ENCODE results near the gene XPR1.

XPR1 gene

GRCh38 chr1:180916771-180917170 is 284.9 kb downstream of the XPR1 start:
- no peak for DNase-seq (ENCODE audit: low read depth in 2 of 2)

GRCh38 chr1:180917306-180918065 is 285.7 kb downstream of the XPR1 start:
- DNase-seq (ENCODE audit: low read depth in 2 of 2) = no peak

GRCh38 chr1:180918519-180918918 is 286.7 kb downstream of the XPR1 start:
- DNase-seq (ENCODE audit: low read depth in 2 of 2) = no peak

- no peak for DNase-seq (ENCODE audit: low read depth in 2 of 2)
These were observed 287.4 kb downstream of the XPR1 start for GRCh38 chr1:180919183-180919700.

GRCh38 chr1:180920193-180920592 is 288.4 kb downstream of the XPR1 start:
- no peak for DNase-seq (ENCODE audit: low read depth in 2 of 2)

GRCh38 chr1:180920702-180921101 is 288.9 kb downstream of the XPR1 start:
- DNase-seq (ENCODE audit: low read depth in 2 of 2) = no peak

GRCh38 chr1:180921386-180921785 is 289.6 kb downstream of the XPR1 start:
- no peak for DNase-seq (ENCODE audit: low read depth in 2 of 2)

- no peak for DNase-seq (ENCODE audit: low read depth in 2 of 2)
These were observed 290.2 kb downstream of the XPR1 start for GRCh38 chr1:180921891-180922630.

- no peak for DNase-seq (ENCODE audit: low read depth in 2 of 2)
These were observed 290.8 kb downstream of the XPR1 start for GRCh38 chr1:180922631-180923015.

GRCh38 chr1:180923021-180923841 is 291.4 kb downstream of the XPR1 start:
- DNase-seq (ENCODE audit: low read depth in 2 of 2) = no peak

- no peak for DNase-seq (ENCODE audit: low read depth in 2 of 2)
These were observed 292.1 kb downstream of the XPR1 start for GRCh38 chr1:180923887-180924286.

GRCh38 chr1:180924939-180925338 is 293.1 kb downstream of the XPR1 start:
- no peak for DNase-seq (ENCODE audit: low read depth in 2 of 2)

- no peak for DNase-seq (ENCODE audit: low read depth in 2 of 2)
These were observed 293.7 kb downstream of the XPR1 start for GRCh38 chr1:180925471-180926051.

- no peak for DNase-seq (ENCODE audit: low read depth in 2 of 2)
These were observed 294.6 kb downstream of the XPR1 start for GRCh38 chr1:180926164-180926981.

- DNase-seq (ENCODE audit: low read depth in 2 of 2) = no peak
These were observed 295.5 kb downstream of the XPR1 start for GRCh38 chr1:180927348-180927747.

GRCh38 chr1:180927841-180928240 is 296.0 kb downstream of the XPR1 start:
- no peak for DNase-seq (ENCODE audit: low read depth in 2 of 2)

GRCh38 chr1:180928331-180929230 is 296.8 kb downstream of the XPR1 start:
- no peak for DNase-seq (ENCODE audit: low read depth in 2 of 2)

- no peak for DNase-seq (ENCODE audit: low read depth in 2 of 2)
These were observed 297.6 kb downstream of the XPR1 start for GRCh38 chr1:180929389-180929788.

- no peak for DNase-seq (ENCODE audit: low read depth in 2 of 2)
These were observed 298.9 kb downstream of the XPR1 start for GRCh38 chr1:180930687-180931086.

- no peak for DNase-seq (ENCODE audit: low read depth in 2 of 2)
These were observed 299.7 kb downstream of the XPR1 start for GRCh38 chr1:180931529-180931928.
